ENCODE measurements around the gene TMPRSS3. TPM values are rescaled to one million over a fixed set of nuclear protein-coding genes. Genes with fewer than 3 reads are reported as not detected.

TMPRSS3 gene
- total RNA-seq, 1 donor from 2014 or later: not detected

GRCh38 chr21:42340187-42341050, 55.4 kb downstream of the TMPRSS3 start:
- Histone ChIP-seq H3K27me3 (no peaks in the 10 kb centered on the region), H3K4me1 (peaks cover 15% of the 10 kb centered on the region), H3K36me3 (no peaks in the 10 kb centered on the region), H3K27ac (no peak overlapping the region), H3F3A (ENCODE audit: low read depth) (peaks cover 10% of the 10 kb centered on the region), H3K79me2 (ENCODE audit: low read depth) (no peaks in the 10 kb centered on the region), H2AFZ (replicated peaks) (no peak overlapping the region), H3K4me3 (no peak overlapping the region), H3K4me2 (no peak overlapping the region), H4K20me1 (ENCODE audit: low read depth) (no peaks in the 10 kb centered on the region), H3K9me3 (ENCODE audit: low read depth) (no peaks in the 10 kb centered on the region), H3K9ac (no peak overlapping the region)
- peak overlapping the region; percentile 38 for H3K27ac Mint-ChIP-seq
- no peak overlapping the region for H3K4me3 Mint-ChIP-seq
- no peaks in the 10 kb centered on the region for H3K36me3 Mint-ChIP-seq
- H3K9me3 Mint-ChIP-seq: no peaks in the 10 kb centered on the region
- H3K27me3 Mint-ChIP-seq (ENCODE audit: insufficient read depth, low read depth): peaks cover 4% of the 10 kb centered on the region
- TF ChIP-seq CTCF (IDR thresholded peaks at IDR 0.05) (no peak), EZH2 (IDR thresholded peaks at IDR 0.05) (no peak), EZH2phosphoT487 (IDR thresholded peaks at IDR 0.05) (no peak)
- no peak for DNase-seq (ENCODE audit: low spot score)
- H3K4me1 Mint-ChIP-seq: peaks cover 48% of the 10 kb centered on the region

- H2AFZ ChIP-seq (replicated peaks): peak overlapping the region; percentile 93
- no peaks in the 10 kb centered on the region for H3K27me3 ChIP-seq
- Mint-ChIP-seq H3K4me3 (no peak overlapping the region), H3K27ac (peak overlapping the region; percentile 79), H3K27me3 (ENCODE audit: insufficient read depth, low read depth) (peaks cover 7% of the 10 kb centered on the region), H3K36me3 (no peaks in the 10 kb centered on the region), H3K4me1 (peaks cover 43% of the 10 kb centered on the region), H3K9me3 (no peaks in the 10 kb centered on the region)
- no peak overlapping the region for H3K4me3 ChIP-seq
- no peak for DNase-seq (ENCODE audit: low spot score)
- no peak overlapping the region for H3K9ac ChIP-seq
- H3K79me2 ChIP-seq (ENCODE audit: low read depth): no peaks in the 10 kb centered on the region
- TF ChIP-seq EZH2phosphoT487 (IDR thresholded peaks at IDR 0.05): no peak
- no peak overlapping the region for H3K27ac ChIP-seq
- H3K4me1 ChIP-seq: peaks cover 15% of the 10 kb centered on the region
- no peaks in the 10 kb centered on the region for H3K9me3 ChIP-seq (ENCODE audit: low read depth)
- H3K36me3 ChIP-seq: no peaks in the 10 kb centered on the region
- no peak overlapping the region for H3K4me2 ChIP-seq
- no peaks in the 10 kb centered on the region for H4K20me1 ChIP-seq (ENCODE audit: low read depth)
- peaks cover 10% of the 10 kb centered on the region for H3F3A ChIP-seq (ENCODE audit: low read depth)
Measured at GRCh38 chr21:42338729-42339715, 56.8 kb downstream of the TMPRSS3 start.

- Histone ChIP-seq H3K4me2 (no peak overlapping the region), H3K4me1 (peaks cover 15% of the 10 kb centered on the region), H3K27me3 (no peaks in the 10 kb centered on the region), H3K27ac (no peak overlapping the region), H2AFZ (replicated peaks) (peak overlapping the region; percentile 93), H3K36me3 (no peaks in the 10 kb centered on the region), H3F3A (ENCODE audit: low read depth) (peaks cover 10% of the 10 kb centered on the region), H3K9me3 (ENCODE audit: low read depth) (no peaks in the 10 kb centered on the region), H3K9ac (no peak overlapping the region), H3K79me2 (ENCODE audit: low read depth) (no peaks in the 10 kb centered on the region), H4K20me1 (ENCODE audit: low read depth) (no peaks in the 10 kb centered on the region), H3K4me3 (no peak overlapping the region)
- Mint-ChIP-seq H3K4me3 (peak overlapping the region; percentile 64), H3K4me1 (peaks cover 43% of the 10 kb centered on the region), H3K27ac (peak overlapping the region; percentile 79), H3K27me3 (ENCODE audit: insufficient read depth, low read depth) (peaks cover 9% of the 10 kb centered on the region), H3K36me3 (no peaks in the 10 kb centered on the region), H3K9me3 (no peaks in the 10 kb centered on the region)
- TF ChIP-seq CTCF (IDR thresholded peaks at IDR 0.05): peak; percentile 77
- TF ChIP-seq EZH2 (IDR thresholded peaks at IDR 0.05): no peak
- no peak for TF ChIP-seq EZH2phosphoT487 (IDR thresholded peaks at IDR 0.05)
- peak; percentile 87 for DNase-seq (ENCODE audit: low spot score)
Measured at GRCh38 chr21:42337830-42338728, 57.8 kb downstream of the TMPRSS3 start.

All from neural progenitor cell (in vitro differentiated cells).